Upper lobe of left lung (tissue), 4 donors: ENCODE measurements around the gene PTGIS.

ENCODE experiments used
- EP300 ChIP-seq, 4 donors: sonication (generic); formaldehyde crosslinking; IDR thresholded peaks; one replicate each; pipeline ENCODE4 v1.5.1; 2017; ENCODE audit warnings: antibody characterized with exemption in 4 of 4, control low read depth in 2 of 4
- POLR2A ChIP-seq, 4 donors: fragments of 450-650 bp; IDR thresholded peaks; one replicate each; pipeline ENCODE4 v1.5.1; 2016 to 2017; ENCODE audit warnings: antibody characterized with exemption in 4 of 4, mild to moderate bottlenecking in 2 of 4
- POLR2AphosphoS5 ChIP-seq, 2 donors: sonication (generic); formaldehyde crosslinking; IDR thresholded peaks; one replicate each; pipeline ENCODE4 v1.5.1; 2017; ENCODE audit warnings: antibody characterized with exemption in 2 of 2
- TF ChIP-seq, protein P1 (sequence below), 6 experiments: fragments of 450-650 bp in 4 of 6; fragments of 200-600 bp in 2 of 6; sonication (generic) in 2 of 6; IDR thresholded peaks; one replicate each; pipeline ENCODE4 v1.5.1; 2016 to 2019; ENCODE audit warnings: antibody characterized with exemption in 6 of 6

DNA sequence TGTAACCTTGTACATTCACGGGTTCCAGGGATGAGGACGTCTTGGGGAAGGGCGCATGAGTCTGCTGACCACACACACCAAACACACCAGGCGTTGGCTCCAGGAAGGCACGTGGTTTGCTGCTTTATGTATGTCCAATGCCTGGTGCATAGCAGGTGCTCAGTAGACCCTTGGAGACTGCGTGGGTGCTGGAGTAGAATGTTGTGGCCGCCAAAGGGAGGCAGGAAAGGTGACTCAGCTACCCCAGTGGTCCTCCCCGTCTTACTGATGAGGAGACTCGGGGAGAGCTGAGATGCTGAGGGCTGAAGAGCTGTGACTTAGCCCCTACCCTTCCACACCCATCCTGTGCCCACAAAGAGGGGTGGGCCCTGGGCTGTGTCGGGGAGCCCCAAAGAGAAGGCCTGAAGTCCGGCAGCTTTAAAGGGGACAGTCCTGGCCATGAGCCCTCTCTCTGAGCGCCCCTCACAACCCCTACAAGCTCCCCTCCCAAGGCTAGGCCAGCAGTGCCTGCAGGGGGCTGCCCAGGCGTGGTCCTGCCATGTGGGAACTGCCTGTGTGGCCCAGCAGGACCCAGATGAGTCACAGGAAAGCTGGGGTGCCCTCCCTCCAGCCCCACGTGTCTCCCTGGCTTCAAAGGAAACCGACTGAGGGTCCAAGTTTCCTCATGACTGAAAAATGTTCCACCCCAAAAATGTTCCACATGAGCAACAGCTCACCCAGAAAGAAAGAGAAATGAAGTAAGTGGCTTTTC, 28.0 kb upstream of the PTGIS start:
- TF ChIP-seq POLR2A (IDR thresholded peaks at IDR 0.05) (no peak), EP300 (IDR thresholded peaks at IDR 0.05) (no peak), POLR2AphosphoS5 (IDR thresholded peaks at IDR 0.05) (no peak)
- TF ChIP-seq, protein P1, sequence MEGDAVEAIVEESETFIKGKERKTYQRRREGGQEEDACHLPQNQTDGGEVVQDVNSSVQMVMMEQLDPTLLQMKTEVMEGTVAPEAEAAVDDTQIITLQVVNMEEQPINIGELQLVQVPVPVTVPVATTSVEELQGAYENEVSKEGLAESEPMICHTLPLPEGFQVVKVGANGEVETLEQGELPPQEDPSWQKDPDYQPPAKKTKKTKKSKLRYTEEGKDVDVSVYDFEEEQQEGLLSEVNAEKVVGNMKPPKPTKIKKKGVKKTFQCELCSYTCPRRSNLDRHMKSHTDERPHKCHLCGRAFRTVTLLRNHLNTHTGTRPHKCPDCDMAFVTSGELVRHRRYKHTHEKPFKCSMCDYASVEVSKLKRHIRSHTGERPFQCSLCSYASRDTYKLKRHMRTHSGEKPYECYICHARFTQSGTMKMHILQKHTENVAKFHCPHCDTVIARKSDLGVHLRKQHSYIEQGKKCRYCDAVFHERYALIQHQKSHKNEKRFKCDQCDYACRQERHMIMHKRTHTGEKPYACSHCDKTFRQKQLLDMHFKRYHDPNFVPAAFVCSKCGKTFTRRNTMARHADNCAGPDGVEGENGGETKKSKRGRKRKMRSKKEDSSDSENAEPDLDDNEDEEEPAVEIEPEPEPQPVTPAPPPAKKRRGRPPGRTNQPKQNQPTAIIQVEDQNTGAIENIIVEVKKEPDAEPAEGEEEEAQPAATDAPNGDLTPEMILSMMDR (IDR thresholded peaks at IDR 0.05), result no peak
